Stimulated activated CD4-positive, alpha-beta T cell treated with anti-CD3 and anti-CD28 coated beads, Interleukin-2, amount 100 ng/mL, for 48 hours (primary cell): ENCODE data around the gene RMI2.

Experiments used
- DNase-seq, 2 donors: peaks; one replicate each; pipeline ENCODE4 v3.0.0-alpha.2; 2020

Gene RMI2

GRCh38 chr16:11310634-11310977 is 34.7 kb upstream of the RMI2 start:
- no peak for DNase-seq

DNA sequence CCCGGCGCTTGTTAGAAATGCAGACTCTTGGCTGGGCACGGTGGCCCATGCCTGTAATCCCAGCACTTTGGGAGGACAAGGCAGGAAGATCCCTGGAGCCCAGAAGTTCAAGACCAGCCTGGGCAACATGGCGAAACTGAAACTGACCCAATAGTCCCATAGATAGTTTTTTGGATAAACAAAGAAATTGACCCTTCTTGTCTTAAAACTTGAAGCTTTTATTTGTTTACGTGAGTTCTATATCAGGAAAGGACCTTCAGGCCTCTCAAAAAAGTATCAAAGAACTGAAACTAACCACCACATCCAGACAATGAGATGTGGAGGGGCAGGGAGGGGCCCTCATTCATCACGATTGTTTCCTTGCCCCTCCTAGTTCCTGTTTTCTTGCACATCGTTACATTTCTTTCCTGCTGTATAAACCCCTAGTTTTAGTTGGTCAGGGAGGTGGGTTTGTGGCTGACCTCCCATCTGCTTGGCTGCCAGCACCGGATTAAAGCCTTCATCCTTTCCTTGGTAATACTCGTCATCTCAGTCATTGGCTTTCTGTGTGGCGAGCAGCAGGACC is 34.2 kb upstream of the RMI2 start:
- no peak for DNase-seq

DNA sequence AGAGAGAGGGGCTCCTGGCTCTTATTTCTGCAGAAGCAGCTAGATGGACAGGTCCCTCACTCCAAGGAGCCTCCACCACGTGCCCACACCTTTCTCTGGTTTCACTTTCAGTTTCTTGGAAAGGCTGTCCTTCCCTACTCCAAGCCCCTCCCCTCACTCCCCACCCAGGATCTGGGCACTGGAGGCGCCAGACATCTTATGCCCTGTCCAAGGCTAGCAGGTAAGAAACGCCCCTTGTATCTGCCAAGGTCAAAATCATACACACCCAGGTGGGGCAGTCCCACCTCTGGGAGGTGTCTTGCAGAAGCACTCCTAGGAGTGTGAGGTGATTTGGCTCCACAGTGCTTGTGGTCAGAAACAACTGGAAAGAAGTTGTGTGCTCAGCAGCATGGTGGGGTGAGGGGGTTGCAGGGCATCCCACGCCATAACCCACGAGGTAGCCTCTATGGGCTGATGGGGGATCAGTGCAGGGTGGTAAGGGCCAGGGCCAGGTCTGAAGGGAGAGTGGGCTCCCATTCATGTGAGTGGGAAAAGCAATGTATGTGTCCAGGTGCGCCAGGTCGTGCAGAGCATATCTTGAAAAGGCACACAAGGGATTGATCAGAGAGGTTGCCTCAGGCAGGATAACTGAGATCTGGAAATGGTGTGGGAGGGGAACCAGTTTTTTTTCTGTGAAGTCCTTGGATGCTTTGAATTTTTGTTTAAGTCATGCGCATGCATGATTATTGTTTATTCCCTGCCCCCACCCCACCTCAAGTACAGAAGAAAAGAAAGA is 32.4 kb upstream of the RMI2 start:
- no peak for DNase-seq

GRCh38 chr16:11313493-11314308 is 31.6 kb upstream of the RMI2 start:
- no peak for DNase-seq

GRCh38 chr16:11314309-11314894 is 30.9 kb upstream of the RMI2 start:
- no peak for DNase-seq

DNA sequence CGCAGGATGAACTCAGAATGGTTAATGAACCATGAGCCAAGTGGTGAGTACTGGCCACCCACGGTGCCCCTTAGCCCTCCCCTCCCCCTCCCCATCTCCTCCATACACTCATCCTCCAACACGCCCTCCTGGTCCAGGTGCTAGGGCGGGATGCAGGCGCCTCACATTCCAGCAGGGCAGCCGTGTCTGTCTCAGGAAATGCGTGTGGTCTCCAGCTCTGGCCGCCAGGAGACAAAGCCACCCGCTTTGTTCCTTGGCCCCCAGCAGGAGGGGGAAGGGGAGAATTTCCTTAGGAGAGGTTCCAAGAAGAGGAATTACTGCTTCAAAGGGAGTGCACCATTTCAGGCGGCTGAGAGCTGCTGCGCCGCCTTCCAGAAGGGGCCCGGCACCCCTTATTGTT is 29.7 kb upstream of the RMI2 start:
- DNase-seq, result no peak

DNA sequence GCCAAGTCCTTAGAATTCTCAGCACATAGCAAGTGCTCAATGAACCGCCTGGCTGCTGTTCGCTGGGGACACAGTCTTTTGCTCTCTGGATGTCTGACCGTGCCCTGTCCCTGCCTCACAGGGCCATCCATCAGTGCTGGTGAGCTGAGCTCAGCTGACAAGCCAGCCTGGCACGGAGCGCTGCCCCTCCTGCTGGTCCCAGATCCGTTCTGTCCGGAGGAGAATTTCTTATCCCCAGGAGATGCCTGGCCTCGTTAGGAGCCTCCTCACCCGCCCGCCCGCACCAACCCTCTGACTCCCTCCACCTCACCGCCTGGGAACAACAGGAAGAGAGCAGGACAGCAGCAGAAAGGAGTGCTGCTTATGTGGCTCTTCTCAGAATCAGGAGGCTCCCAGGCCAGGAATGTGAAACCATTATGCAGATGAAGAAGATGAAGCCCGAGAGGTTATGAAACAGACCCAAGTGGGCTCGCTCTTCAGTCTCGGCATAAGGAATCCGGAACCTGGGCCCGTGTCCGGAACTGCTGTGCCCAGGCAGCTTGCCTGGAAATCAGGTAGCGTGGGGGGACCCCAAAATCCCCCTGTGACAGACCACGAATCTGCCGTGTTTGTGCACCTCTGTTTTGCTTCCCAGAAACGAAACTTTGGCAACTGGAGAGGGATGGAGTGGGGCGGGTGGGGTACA is 28.8 kb upstream of the RMI2 start:
- DNase-seq, result no peak

GRCh38 chr16:11318817-11319216 is 26.4 kb upstream of the RMI2 start:
- no peak for DNase-seq

- DNase-seq, result no peak
Observed at GRCh38 chr16:11319529-11320146, 25.6 kb upstream of the RMI2 start.

- DNase-seq, result no peak
Observed at GRCh38 chr16:11320170-11320569, 25.1 kb upstream of the RMI2 start.

DNA sequence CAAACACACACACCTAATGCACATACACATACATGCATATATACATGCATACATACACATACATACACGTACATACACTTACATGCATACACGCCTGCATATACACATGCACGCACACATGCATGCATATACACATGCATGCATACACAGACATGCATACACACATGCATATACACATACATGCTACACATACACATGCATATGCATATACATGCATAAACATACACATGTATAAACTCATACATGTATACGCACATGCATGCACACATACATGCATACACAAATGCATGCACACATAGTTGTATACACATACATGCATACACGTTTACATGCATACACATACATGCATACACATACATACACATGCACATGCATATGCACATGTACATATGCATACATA is 23.6 kb upstream of the RMI2 start:
- DNase-seq, result no peak

GRCh38 chr16:11322823-11323222 is 22.4 kb upstream of the RMI2 start:
- no peak for DNase-seq

GRCh38 chr16:11323551-11324336 is 21.5 kb upstream of the RMI2 start:
- no peak for DNase-seq

- no peak for DNase-seq
Observed at GRCh38 chr16:11325404-11326083, 19.7 kb upstream of the RMI2 start.

- no peak for DNase-seq
Observed at GRCh38 chr16:11326084-11326736, 19.0 kb upstream of the RMI2 start.

GRCh38 chr16:11326737-11327276 is 18.5 kb upstream of the RMI2 start:
- DNase-seq, result no peak

- no peak for DNase-seq
Observed at GRCh38 chr16:11327277-11328171, 17.7 kb upstream of the RMI2 start.

GRCh38 chr16:11328172-11329070 is 16.8 kb upstream of the RMI2 start:
- peak; percentile 23 to 44 for DNase-seq
